ENCODE measurements around the gene SHCBP1. TPM values are rescaled to one million over a fixed set of nuclear protein-coding genes. Genes with fewer than 3 reads are reported as not detected.
"Not testable (repeated sequence)": the region's sequence is repeated elsewhere in the genome, so short reads cannot be mapped to it uniquely, and the experiment has no call there.

Gene SHCBP1
- total and polyA plus RNA-seq, 2 experiments from 2014 or later = 7.3 to 14.9 TPM

DNA sequence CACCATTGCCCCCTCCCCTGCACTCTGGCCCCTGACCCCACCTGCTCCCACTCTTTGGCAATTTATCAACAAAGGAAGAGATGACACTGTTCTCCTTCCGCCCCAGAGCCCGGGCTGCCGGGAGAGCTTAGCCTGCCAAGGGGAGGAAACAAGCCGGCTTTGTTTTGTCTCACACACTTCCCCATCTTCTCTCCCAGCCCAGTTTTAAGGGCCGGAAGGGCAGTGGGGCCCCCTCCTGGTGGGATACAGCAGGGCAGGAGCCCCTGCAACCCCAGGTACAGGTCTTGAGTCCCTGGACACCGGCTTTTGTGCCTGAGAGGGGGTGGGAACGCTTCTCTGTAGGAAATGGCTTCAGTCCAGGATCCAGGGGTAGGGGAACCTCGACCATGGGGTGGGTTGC, 2.1 kb upstream of the SHCBP1 start:
- DNase-seq (ENCODE audit: low spot score); H3F3A ChIP-seq (replicated peaks; ENCODE audit: low read depth); H3K27me3 ChIP-seq (ENCODE audit: insufficient read depth); H3K4me3 ChIP-seq; H3K9me2 ChIP-seq (ENCODE audit: insufficient read depth); H3K36me3 ChIP-seq (ENCODE audit: insufficient read depth); H3K4me2 ChIP-seq; H3K4me1 Mint-ChIP-seq; H3K27ac Mint-ChIP-seq; H3K27ac ChIP-seq (ENCODE audit: low read depth); H2AFZ ChIP-seq; H3K27me3 Mint-ChIP-seq (ENCODE audit: insufficient read depth, low read depth, poor library complexity); H3K4me3 Mint-ChIP-seq; H3K9me3 Mint-ChIP-seq; H4K20me1 ChIP-seq (replicated peaks; ENCODE audit: insufficient read depth); H3K36me3 Mint-ChIP-seq (ENCODE audit: low read depth): not testable (repeated sequence)
- TF ChIP-seq, protein P1, sequence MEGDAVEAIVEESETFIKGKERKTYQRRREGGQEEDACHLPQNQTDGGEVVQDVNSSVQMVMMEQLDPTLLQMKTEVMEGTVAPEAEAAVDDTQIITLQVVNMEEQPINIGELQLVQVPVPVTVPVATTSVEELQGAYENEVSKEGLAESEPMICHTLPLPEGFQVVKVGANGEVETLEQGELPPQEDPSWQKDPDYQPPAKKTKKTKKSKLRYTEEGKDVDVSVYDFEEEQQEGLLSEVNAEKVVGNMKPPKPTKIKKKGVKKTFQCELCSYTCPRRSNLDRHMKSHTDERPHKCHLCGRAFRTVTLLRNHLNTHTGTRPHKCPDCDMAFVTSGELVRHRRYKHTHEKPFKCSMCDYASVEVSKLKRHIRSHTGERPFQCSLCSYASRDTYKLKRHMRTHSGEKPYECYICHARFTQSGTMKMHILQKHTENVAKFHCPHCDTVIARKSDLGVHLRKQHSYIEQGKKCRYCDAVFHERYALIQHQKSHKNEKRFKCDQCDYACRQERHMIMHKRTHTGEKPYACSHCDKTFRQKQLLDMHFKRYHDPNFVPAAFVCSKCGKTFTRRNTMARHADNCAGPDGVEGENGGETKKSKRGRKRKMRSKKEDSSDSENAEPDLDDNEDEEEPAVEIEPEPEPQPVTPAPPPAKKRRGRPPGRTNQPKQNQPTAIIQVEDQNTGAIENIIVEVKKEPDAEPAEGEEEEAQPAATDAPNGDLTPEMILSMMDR (conservative IDR thresholded peaks at IDR 0.05; ENCODE audit: low read depth in 2 of 2) = peak in 1 of 2 experiments; percentile 32; a peak in 2 of 4 replicates
- Histone ChIP-seq H3K4me1 (ENCODE audit: insufficient read depth) (peaks cover 11% of the 10 kb centered on the region), H3K79me2 (replicated peaks; ENCODE audit: insufficient read depth) (peaks cover 33% of the 10 kb centered on the region)
- peak; percentile 85 for ATAC-seq

DNA sequence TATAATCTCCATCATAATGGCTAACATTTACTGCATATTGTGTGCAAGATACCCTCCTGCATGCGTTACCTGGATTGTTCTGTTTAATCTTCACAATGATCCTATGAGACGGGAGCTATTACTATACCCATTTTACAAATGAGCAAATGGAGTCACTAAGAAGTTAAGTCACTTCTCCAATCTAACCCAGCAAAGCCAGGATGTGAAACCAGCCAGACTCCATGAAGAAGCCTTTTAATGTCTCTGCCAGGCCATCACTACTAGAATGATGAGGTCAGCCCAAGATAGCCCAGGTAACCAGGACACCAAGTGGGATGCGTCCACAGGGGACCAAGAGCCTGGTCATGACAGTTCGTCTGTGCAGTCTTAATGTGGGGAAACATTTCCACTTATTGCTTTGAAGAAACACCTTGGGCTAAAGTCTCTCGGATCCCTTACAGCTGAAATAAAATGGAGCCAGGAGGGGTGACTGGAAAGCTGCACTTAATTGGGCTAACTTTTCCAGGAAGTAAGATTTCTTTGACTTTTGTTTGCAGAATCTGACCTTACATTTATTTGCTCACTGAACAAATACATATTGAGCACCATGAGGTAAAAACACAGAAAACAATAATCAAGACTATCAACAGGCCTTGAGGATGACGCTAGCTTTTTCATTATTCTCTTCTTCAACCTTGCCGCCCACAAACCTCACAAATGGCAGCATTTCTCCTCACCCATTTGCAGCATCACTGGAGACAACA, 926 bp upstream of the SHCBP1 start:
- Histone ChIP-seq H3K27ac (ENCODE audit: low read depth) (no peak overlapping the region), H3K4me1 (ENCODE audit: insufficient read depth) (peaks cover 11% of the 10 kb centered on the region), H3F3A (replicated peaks; ENCODE audit: low read depth) (no peaks in the 10 kb centered on the region), H3K36me3 (ENCODE audit: insufficient read depth) (peaks cover 2% of the 10 kb centered on the region; the same call in 1 of the 2 replicates), H4K20me1 (replicated peaks; ENCODE audit: insufficient read depth) (peaks cover 6% of the 10 kb centered on the region; the same call in 1 of the 2 replicates), H2AFZ (peak overlapping the region; percentile 4), H3K79me2 (replicated peaks; ENCODE audit: insufficient read depth) (peaks cover 36% of the 10 kb centered on the region), H3K4me2 (peak overlapping the region; percentile 81; the same call in 1 of the 2 replicates), H3K9me2 (ENCODE audit: insufficient read depth) (no peaks in the 10 kb centered on the region), H3K4me3 (no peak overlapping the region), H3K27me3 (ENCODE audit: insufficient read depth) (no peaks in the 10 kb centered on the region)
- DNase-seq (ENCODE audit: low spot score) (no peak), ATAC-seq (no peak)
- TF ChIP-seq ZNF114 (CRISPR knock-in tag; IDR thresholded peaks at IDR 0.05) = no peak
- TF ChIP-seq ZNF331 (CRISPR knock-in tag; IDR thresholded peaks at IDR 0.05; ENCODE audit: low read depth) = no peak
- TF ChIP-seq, protein P1 (conservative IDR thresholded peaks at IDR 0.05; ENCODE audit: low read depth in 2 of 2) = no peak
- no peak for TF ChIP-seq STAT1 (IDR thresholded peaks at IDR 0.05; ENCODE audit: unreplicated experiment)
- no peak for TF ChIP-seq POLR2AphosphoS5 (IDR thresholded peaks at IDR 0.05; ENCODE audit: low read depth)
- no peak for TF ChIP-seq CREB1 (CRISPR knock-in tag; IDR thresholded peaks at IDR 0.05; ENCODE audit: low read depth)
- TF ChIP-seq, protein P2, sequence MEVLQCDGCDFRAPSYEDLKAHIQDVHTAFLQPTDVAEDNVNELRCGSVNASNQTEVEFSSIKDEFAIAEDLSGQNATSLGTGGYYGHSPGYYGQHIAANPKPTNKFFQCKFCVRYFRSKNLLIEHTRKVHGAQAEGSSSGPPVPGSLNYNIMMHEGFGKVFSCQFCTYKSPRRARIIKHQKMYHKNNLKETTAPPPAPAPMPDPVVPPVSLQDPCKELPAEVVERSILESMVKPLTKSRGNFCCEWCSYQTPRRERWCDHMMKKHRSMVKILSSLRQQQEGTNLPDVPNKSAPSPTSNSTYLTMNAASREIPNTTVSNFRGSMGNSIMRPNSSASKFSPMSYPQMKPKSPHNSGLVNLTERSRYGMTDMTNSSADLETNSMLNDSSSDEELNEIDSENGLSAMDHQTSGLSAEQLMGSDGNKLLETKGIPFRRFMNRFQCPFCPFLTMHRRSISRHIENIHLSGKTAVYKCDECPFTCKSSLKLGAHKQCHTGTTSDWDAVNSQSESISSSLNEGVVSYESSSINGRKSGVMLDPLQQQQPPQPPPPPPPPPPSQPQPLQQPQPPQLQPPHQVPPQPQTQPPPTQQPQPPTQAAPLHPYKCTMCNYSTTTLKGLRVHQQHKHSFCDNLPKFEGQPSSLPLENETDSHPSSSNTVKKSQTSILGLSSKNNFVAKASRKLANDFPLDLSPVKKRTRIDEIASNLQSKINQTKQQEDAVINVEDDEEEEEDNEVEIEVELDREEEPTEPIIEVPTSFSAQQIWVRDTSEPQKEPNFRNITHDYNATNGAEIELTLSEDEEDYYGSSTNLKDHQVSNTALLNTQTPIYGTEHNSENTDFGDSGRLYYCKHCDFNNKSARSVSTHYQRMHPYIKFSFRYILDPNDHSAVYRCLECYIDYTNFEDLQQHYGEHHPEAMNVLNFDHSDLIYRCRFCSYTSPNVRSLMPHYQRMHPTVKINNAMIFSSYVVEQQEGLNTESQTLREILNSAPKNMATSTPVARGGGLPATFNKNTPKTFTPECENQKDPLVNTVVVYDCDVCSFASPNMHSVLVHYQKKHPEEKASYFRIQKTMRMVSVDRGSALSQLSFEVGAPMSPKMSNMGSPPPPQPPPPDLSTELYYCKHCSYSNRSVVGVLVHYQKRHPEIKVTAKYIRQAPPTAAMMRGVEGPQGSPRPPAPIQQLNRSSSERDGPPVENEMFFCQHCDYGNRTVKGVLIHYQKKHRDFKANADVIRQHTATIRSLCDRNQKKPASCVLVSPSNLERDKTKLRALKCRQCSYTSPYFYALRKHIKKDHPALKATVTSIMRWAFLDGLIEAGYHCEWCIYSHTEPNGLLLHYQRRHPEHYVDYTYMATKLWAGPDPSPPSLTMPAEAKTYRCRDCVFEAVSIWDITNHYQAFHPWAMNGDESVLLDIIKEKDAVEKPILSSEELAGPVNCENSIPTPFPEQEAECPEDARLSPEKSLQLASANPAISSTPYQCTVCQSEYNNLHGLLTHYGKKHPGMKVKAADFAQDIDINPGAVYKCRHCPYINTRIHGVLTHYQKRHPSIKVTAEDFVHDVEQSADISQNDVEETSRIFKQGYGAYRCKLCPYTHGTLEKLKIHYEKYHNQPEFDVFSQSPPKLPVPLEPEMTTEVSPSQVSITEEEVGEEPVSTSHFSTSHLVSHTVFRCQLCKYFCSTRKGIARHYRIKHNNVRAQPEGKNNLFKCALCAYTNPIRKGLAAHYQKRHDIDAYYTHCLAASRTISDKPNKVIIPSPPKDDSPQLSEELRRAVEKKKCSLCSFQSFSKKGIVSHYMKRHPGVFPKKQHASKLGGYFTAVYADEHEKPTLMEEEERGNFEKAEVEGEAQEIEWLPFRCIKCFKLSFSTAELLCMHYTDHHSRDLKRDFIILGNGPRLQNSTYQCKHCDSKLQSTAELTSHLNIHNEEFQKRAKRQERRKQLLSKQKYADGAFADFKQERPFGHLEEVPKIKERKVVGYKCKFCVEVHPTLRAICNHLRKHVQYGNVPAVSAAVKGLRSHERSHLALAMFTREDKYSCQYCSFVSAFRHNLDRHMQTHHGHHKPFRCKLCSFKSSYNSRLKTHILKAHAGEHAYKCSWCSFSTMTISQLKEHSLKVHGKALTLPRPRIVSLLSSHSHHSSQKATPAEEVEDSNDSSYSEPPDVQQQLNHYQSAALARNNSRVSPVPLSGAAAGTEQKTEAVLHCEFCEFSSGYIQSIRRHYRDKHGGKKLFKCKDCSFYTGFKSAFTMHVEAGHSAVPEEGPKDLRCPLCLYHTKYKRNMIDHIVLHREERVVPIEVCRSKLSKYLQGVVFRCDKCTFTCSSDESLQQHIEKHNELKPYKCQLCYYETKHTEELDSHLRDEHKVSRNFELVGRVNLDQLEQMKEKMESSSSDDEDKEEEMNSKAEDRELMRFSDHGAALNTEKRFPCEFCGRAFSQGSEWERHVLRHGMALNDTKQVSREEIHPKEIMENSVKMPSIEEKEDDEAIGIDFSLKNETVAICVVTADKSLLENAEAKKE (CRISPR knock-in tag; IDR thresholded peaks at IDR 0.05) = no peak
- no peak for TF ChIP-seq EZH2phosphoT487 (IDR thresholded peaks at IDR 0.05; ENCODE audit: unreplicated experiment)
- Mint-ChIP-seq H3K27ac (no peak overlapping the region), H3K27me3 (ENCODE audit: insufficient read depth, low read depth, poor library complexity) (peaks cover 3% of the 10 kb centered on the region), H3K4me1 (peaks cover 6% of the 10 kb centered on the region; the same call in 2 of the 3 replicates), H3K9me3 (no peaks in the 10 kb centered on the region), H3K4me3 (peak overlapping the region; percentile 98; the same call in 2 of the 3 replicates), H3K36me3 (ENCODE audit: low read depth) (peaks cover 10% of the 10 kb centered on the region)
